Stimulated activated CD8-positive, alpha-beta memory T cell treated with anti-CD3 and anti-CD28 coated beads, Interleukin-12 subunit alpha, Interleukin-12 subunit beta, amount 100 ng/mL, for 24 hours (primary cell): ENCODE results near the gene SORCS2.
"Not testable (repeated sequence)": the region's sequence is repeated elsewhere in the genome, so short reads cannot be mapped to it uniquely, and the experiment has no call there.

Source experiments
- DNase-seq: peaks from one replicate; pipeline ENCODE4 v3.0.0-alpha.2; 2020; ENCODE audit errors: extremely low read depth

The SORCS2 gene

GRCh38 chr4:7447236-7447635, 254.9 kb downstream of the SORCS2 start:
- no peak for DNase-seq

GRCh38 chr4:7448036-7448435, 255.7 kb downstream of the SORCS2 start:
- no peak for DNase-seq

GRCh38 chr4:7450775-7451433, 258.6 kb downstream of the SORCS2 start:
- DNase-seq = no peak

- DNase-seq = no peak
These were observed 259.1 kb downstream of the SORCS2 start for GRCh38 chr4:7451434-7451789.

GRCh38 chr4:7451800-7452199, 259.5 kb downstream of the SORCS2 start:
- no peak for DNase-seq

- DNase-seq = not testable (repeated sequence)
These were observed 260.5 kb downstream of the SORCS2 start for GRCh38 chr4:7452802-7453201.

- no peak for DNase-seq
These were observed 265.1 kb downstream of the SORCS2 start for GRCh38 chr4:7457201-7458065.

- DNase-seq = no peak
These were observed 265.7 kb downstream of the SORCS2 start for GRCh38 chr4:7458066-7458425.

GRCh38 chr4:7458477-7458876, 266.1 kb downstream of the SORCS2 start:
- no peak for DNase-seq

- DNase-seq = no peak
These were observed 267.1 kb downstream of the SORCS2 start for GRCh38 chr4:7459471-7459870.

GRCh38 chr4:7460566-7460965, 268.2 kb downstream of the SORCS2 start:
- no peak for DNase-seq

GRCh38 chr4:7461230-7461629, 268.9 kb downstream of the SORCS2 start:
- no peak for DNase-seq

GRCh38 chr4:7462509-7462971, 270.2 kb downstream of the SORCS2 start:
- no peak for DNase-seq

- DNase-seq = no peak
These were observed 271.4 kb downstream of the SORCS2 start for GRCh38 chr4:7463566-7464258.

GRCh38 chr4:7464259-7464655, 271.9 kb downstream of the SORCS2 start:
- DNase-seq = no peak

- DNase-seq = no peak
These were observed 272.7 kb downstream of the SORCS2 start for GRCh38 chr4:7465017-7465416.

- DNase-seq = no peak
These were observed 273.9 kb downstream of the SORCS2 start for GRCh38 chr4:7466215-7466614.

GRCh38 chr4:7466904-7467303, 274.6 kb downstream of the SORCS2 start:
- no peak for DNase-seq

GRCh38 chr4:7467471-7467870, 275.1 kb downstream of the SORCS2 start:
- no peak for DNase-seq

GRCh38 chr4:7469023-7469422, 276.7 kb downstream of the SORCS2 start:
- no peak for DNase-seq

GRCh38 chr4:7470111-7470510, 277.8 kb downstream of the SORCS2 start:
- DNase-seq = no peak

GRCh38 chr4:7470522-7471128, 278.3 kb downstream of the SORCS2 start:
- no peak for DNase-seq
